GM12875 (cell line): ENCODE data around the gene TOR2A.

Experiments used
- H3K4me3 ChIP-seq: one replicate; pipeline ENCODE4 v1.5.1; 2011; ENCODE audit warnings: low read depth, low read length, control low read depth
- TF ChIP-seq, protein P1 (sequence below): IDR thresholded peaks from 2 replicates; pipeline ENCODE4 v1.5.1; 2011; ENCODE audit warnings: low read depth, mild to moderate bottlenecking, control low read depth, inconsistent platforms, low read length, moderate library complexity, borderline replicate concordance; ENCODE audit not compliant: insufficient read depth

TOR2A gene

DNA sequence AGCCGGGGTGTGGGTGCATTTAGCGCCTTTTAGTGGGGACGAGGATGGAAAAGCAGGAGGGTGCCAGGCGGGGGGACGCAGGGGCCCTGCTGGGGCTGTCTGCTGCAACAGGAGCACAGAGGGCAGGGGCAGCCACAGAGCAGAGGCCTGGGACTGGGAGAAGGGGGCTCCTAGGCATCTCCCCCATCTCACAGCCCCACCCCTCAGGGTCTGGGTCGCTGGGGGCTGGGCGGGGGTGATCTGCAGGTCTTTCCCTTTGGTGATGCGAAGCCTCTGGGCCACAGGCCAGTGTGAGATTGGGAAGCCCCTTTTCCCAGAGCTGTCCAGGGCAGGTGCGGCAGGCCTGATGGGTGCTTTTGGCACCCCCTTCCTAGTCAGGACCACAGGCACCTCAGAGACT lies 4.8 kb downstream of the TOR2A start:
- TF ChIP-seq, protein P1, sequence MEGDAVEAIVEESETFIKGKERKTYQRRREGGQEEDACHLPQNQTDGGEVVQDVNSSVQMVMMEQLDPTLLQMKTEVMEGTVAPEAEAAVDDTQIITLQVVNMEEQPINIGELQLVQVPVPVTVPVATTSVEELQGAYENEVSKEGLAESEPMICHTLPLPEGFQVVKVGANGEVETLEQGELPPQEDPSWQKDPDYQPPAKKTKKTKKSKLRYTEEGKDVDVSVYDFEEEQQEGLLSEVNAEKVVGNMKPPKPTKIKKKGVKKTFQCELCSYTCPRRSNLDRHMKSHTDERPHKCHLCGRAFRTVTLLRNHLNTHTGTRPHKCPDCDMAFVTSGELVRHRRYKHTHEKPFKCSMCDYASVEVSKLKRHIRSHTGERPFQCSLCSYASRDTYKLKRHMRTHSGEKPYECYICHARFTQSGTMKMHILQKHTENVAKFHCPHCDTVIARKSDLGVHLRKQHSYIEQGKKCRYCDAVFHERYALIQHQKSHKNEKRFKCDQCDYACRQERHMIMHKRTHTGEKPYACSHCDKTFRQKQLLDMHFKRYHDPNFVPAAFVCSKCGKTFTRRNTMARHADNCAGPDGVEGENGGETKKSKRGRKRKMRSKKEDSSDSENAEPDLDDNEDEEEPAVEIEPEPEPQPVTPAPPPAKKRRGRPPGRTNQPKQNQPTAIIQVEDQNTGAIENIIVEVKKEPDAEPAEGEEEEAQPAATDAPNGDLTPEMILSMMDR: no peak
- H3K4me3 ChIP-seq: no peak overlapping the region

DNA sequence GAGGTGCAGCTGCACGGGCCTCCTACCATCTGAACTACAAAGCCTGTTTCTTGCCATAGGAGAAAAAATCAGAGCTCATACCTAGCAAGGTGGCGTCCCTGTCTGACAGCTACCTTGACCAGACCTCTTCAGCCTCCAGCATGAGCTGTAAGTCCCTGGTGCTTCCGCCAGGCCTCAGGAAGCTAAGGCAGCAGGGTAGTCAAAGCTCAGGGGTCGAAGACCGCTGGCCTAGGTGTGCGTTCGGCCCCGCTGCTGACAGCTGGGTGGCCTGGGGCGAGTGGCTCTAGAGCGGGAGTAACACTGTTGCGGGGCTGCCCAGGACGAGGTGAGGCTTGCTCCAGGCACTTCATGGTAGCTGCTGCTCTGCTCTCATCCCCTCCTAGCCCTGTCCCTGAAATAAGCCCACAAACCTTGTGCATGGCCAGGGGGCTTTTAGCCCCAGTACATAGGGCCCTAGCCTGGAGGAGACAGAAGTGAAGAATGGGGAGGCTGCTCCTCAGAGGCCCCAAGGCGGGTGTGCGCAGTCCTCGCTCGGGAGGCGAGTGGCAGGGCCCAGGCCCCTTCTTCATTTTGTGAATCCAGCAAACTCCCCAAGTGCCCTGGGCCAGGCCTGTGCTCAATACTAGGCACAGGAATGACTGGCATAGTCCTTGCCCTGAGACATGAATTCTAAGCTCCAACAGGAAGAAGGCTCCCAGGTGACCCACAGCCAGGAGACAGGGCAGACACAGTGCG lies 5.4 kb downstream of the TOR2A start:
- TF ChIP-seq, protein P1: no peak
- H3K4me3 ChIP-seq: no peak overlapping the region

DNA sequence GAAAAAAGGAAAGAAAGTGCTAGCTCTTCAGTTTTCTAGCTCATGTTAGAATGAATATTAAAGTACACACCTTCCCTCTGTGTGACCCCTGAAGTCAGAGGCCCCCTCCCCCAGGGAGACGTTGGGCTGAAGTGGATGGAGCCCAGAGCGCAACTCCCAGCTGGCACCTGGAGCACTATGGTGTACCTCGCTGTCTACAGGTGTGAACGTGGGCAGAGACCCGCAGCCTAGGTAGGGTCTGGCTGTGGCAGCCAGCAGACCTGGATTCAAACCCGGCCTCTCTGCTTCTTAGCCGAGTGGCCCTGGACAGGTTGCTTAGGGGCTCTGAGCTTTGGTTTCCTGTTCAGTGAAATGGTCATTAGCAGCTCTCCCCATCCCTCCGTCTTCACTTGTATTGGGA lies 6.3 kb downstream of the TOR2A start:
- no peak overlapping the region for H3K4me3 ChIP-seq
- TF ChIP-seq, protein P1: no peak

DNA sequence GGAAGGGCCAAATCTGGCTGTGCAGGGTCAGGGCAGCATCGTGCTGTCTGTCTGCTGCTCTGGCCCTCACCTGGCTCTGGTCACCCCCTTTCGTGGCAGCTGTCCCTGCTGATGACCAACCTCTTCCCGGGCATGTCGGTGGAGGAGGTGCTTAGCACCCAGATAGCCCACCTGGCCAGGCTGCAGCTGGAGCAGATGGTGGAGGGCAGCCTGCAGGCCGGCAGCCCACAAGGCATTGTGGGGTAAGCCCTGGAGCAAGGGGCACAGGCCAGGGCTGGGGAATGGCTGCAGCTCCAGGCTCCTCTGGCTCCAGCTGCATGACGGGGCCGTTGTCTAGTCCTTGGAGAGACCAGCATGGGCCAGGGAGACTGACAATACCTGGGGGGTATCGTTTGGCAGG lies 8.2 kb downstream of the TOR2A start:
- H3K4me3 ChIP-seq: no peak overlapping the region
- TF ChIP-seq, protein P1: no peak

DNA sequence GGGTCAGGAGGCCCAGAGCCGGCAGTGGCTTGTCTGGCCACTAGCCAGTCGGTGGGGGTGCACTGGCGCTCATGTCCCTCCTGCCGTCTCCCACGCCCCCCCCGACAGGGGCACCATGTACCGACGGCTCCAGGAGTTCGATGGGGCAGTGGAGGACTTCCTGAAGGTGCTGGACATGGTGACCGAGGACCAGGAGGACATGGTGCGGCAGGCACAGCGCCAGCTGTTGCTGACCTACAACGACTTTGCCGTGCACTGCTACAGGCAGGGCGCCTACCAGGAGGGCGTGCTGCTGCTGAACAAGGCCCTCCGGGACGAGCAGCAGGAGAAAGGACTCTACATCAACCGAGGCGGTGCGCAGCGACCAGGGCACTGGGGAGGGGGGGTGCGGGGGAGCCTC lies 11.1 kb downstream of the TOR2A start:
- TF ChIP-seq, protein P1: no peak
- H3K4me3 ChIP-seq: no peak overlapping the region

DNA sequence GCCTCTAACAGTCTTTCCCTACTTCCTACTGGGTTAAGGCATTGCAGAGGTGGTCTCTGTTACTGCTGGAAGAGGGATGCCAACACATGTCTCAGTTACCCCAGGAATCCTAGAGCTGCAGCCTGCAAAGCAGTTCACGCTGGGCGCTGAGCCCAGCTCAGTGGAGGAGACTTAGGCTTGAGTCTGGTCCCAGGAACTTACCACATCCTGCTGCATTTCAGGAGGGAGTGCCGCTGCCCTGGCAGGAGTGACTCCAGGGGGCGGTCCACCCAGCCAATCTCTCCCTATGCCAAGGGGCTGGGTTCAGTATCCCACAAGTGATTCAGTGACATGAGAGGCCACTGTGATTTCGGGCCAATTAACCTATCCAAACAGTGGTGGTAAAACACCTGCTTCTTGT lies 11.7 kb downstream of the TOR2A start:
- TF ChIP-seq, protein P1: no peak
- no peak overlapping the region for H3K4me3 ChIP-seq

DNA sequence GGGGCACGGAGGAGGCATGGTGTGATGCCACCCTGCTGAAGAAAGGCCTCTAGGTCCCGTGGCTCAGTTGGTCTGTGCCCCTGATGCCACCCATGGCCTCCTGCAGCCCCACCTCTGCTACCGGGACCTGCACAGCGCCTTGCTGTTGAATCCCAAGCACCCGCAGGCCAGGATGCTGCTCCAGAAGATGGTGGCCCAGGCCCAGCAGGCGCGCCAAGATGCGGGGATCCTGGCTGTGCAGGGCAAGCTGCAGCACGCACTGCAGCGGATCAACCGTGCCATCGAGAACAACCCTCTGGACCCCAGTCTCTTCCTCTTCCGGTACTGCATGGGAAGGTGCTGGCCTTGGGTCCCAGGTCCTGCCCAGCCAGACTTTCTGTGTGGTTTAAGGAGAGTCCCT lies 12.1 kb downstream of the TOR2A start:
- H3K4me3 ChIP-seq: no peak overlapping the region
- TF ChIP-seq, protein P1: no peak
